ENCODE measurements around the gene SPRED2.

SPRED2 gene

DNA sequence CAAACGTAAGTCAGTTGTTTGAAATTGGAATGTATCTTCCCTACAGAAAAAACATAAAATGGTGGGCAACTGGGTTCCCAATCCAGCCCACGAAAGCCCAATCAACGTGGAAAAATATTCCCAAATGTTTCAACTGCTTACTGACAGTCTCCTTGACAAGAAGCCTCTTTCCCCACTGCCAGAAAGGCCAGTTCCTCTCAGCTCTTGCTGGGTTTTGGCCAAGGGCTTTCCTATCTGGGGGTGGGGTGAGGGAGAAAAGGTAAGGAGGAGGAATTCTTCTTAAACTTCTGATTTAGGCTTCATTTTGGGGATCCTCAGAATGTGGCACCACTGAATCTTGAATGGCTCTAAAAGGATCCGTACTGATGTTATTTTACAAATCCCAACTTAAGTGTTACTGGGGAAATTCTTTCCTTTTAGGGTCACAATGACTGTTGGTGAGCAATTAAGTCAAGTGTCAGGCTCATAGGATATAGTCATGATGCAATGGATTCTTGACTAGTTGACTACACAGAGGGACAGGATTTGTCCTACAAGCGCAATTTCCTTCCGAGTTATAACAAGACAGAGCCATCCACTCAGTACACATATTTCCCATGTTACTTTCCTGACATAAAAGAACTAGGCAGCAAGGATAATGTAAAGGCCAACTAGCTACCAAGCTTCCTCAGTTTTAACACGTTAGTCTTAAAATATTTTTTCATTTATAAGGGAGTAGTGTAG lies 73.6 kb downstream of the SPRED2 start:
- TF ChIP-seq, protein P1, sequence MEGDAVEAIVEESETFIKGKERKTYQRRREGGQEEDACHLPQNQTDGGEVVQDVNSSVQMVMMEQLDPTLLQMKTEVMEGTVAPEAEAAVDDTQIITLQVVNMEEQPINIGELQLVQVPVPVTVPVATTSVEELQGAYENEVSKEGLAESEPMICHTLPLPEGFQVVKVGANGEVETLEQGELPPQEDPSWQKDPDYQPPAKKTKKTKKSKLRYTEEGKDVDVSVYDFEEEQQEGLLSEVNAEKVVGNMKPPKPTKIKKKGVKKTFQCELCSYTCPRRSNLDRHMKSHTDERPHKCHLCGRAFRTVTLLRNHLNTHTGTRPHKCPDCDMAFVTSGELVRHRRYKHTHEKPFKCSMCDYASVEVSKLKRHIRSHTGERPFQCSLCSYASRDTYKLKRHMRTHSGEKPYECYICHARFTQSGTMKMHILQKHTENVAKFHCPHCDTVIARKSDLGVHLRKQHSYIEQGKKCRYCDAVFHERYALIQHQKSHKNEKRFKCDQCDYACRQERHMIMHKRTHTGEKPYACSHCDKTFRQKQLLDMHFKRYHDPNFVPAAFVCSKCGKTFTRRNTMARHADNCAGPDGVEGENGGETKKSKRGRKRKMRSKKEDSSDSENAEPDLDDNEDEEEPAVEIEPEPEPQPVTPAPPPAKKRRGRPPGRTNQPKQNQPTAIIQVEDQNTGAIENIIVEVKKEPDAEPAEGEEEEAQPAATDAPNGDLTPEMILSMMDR (IDR thresholded peaks at IDR 0.05): no peak
- Histone ChIP-seq H3K79me2 (peaks cover 51% of the 10 kb centered on the region), H3K9me3 (ENCODE audit: control insufficient read depth, low read length) (no peaks in the 10 kb centered on the region), H3K27ac (no peak overlapping the region), H3K36me3 (ENCODE audit: control insufficient read depth, insufficient read depth, low read length) (no peaks in the 10 kb centered on the region), H3K4me1 (peaks cover 9% of the 10 kb centered on the region), H2AFZ (no peak overlapping the region), H3K4me3 (ENCODE audit: low read depth, low read length) (no peak overlapping the region), H3K27me3 (ENCODE audit: control insufficient read depth, insufficient read depth, low read length) (no peaks in the 10 kb centered on the region), H3K9ac (no peak overlapping the region), H3K4me2 (ENCODE audit: low read length) (no peak overlapping the region)

DNA sequence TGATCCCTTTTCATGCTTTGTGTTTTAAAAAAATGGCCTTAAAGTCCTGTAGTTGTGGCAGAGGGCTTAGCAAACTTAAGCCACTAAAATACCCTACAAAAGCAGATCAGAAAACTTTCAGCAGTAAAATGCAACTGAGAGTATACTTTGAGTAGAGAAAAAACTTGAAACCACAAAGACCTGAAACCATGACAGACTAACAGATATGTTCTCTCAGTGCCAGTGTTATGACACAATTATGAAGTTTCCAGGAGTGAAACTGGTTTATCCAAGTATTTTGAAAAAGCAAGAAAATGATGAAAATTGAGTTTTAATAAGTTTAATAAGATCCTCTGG lies 74.5 kb downstream of the SPRED2 start:
- H3K4me2 ChIP-seq (ENCODE audit: low read length): no peak overlapping the region
- no peaks in the 10 kb centered on the region for H3K9me3 ChIP-seq (ENCODE audit: control insufficient read depth, low read length)
- TF ChIP-seq, protein P1 (IDR thresholded peaks at IDR 0.05): no peak
- no peak overlapping the region for H3K9ac ChIP-seq
- H2AFZ ChIP-seq: no peak overlapping the region
- H3K27me3 ChIP-seq (ENCODE audit: control insufficient read depth, insufficient read depth, low read length): no peaks in the 10 kb centered on the region
- H3K79me2 ChIP-seq: peaks cover 53% of the 10 kb centered on the region
- peaks cover 9% of the 10 kb centered on the region for H3K4me1 ChIP-seq
- no peak overlapping the region for H3K27ac ChIP-seq
- no peak overlapping the region for H3K4me3 ChIP-seq (ENCODE audit: low read depth, low read length)
- no peaks in the 10 kb centered on the region for H3K36me3 ChIP-seq (ENCODE audit: control insufficient read depth, insufficient read depth, low read length)

DNA sequence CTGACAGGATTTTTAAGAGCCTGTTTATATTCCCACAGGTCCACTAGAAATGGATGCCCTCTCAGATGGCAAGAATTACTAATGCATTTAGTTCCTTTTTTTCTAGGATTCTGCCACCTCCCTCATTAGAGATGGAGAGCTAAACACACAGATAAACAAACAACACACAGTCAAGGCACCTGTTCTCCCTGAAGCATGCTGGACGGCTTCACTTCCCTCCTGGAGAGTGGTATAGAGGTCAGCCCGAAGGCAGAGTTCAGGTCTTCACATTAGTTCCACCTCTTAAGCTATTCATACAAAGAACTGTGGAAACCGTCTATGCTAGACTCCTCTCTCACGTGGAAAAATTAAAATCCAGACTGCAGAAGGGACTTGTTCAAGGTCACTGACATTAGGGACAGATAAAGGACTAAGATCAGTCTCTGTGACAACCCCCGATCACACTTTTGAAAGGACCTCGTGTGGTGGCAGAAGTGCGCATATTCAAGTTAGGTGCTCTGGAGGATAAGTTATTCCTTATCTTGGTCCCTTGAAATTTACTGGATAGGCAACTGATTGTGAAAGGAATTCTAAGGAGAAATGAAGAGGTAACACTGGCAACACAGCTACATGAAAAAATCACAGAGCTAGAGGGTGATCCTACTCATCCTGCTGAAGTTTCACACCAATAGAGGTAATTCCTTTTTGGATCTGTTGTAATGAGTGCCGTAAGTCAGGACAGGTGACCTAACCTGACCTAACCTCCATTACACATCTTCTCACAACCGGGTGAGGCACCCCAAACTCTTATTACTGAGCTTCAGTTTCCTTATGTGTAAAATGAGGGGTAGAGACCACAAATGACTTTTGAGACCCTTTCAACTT lies 75.1 kb downstream of the SPRED2 start:
- Histone ChIP-seq H3K27me3 (ENCODE audit: control insufficient read depth, insufficient read depth, low read length) (no peaks in the 10 kb centered on the region), H3K9ac (no peak overlapping the region), H2AFZ (no peak overlapping the region), H3K79me2 (peaks cover 50% of the 10 kb centered on the region), H3K9me3 (ENCODE audit: control insufficient read depth, low read length) (no peaks in the 10 kb centered on the region), H3K27ac (no peak overlapping the region), H3K4me3 (ENCODE audit: low read depth, low read length) (no peak overlapping the region), H3K36me3 (ENCODE audit: control insufficient read depth, insufficient read depth, low read length) (no peaks in the 10 kb centered on the region), H3K4me2 (ENCODE audit: low read length) (no peak overlapping the region), H3K4me1 (peaks cover 9% of the 10 kb centered on the region)
- TF ChIP-seq, protein P1 (IDR thresholded peaks at IDR 0.05): no peak

DNA sequence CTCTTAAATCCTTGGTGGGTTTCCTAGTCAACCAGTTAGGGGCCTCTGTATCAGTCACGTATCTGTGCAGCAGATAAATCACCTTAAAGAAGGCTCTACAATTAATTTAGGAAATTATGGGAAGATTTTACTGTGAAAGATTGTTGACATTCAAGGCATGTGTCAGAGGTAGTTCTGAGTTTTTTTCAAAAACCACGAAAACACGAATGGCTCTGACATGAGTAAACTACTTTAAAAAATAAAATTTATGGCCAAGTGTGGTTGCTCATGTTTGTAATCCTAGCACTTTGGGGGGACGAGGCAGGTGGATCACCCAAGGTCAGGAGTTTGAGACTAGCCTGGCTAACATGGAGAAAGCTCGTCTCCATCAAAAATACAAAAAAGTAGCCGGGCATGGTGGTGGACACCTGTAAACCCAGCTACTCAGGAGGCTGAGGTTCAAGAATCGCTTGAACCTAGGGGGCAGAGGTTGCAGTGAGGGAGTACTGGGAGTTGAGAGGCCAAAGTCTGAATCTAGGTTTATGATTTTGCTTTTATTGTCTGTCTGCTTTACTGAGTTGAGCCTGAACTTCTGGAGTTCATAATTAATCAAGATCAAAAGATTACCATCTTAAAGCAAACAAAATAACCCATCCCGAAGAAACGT lies 77.1 kb downstream of the SPRED2 start:
- H3K27ac ChIP-seq: no peak overlapping the region

More for the DNA sequence above, 77.1 kb downstream of the SPRED2 start:
- no peaks in the 10 kb centered on the region for H3K27me3 ChIP-seq (ENCODE audit: control insufficient read depth, insufficient read depth, low read length)
- H3K36me3 ChIP-seq (ENCODE audit: control insufficient read depth, insufficient read depth, low read length): no peaks in the 10 kb centered on the region
- H2AFZ ChIP-seq: no peak overlapping the region
- no peaks in the 10 kb centered on the region for H3K9me3 ChIP-seq (ENCODE audit: control insufficient read depth, low read length)
- peaks cover 9% of the 10 kb centered on the region for H3K4me1 ChIP-seq
- TF ChIP-seq, protein P1 (IDR thresholded peaks at IDR 0.05): no peak
- H3K9ac ChIP-seq: no peak overlapping the region
- no peak overlapping the region for H3K4me3 ChIP-seq (ENCODE audit: low read depth, low read length)
- H3K79me2 ChIP-seq: peaks cover 48% of the 10 kb centered on the region
- H3K4me2 ChIP-seq (ENCODE audit: low read length): no peak overlapping the region

All from parathyroid adenoma (tissue), 2 donors.